G401.6 (cell line): ENCODE results near the gene EFCAB5.
A peak's percentile ranks its signal among the peaks of the same experiment; 100 is the strongest.
"Not testable (repeated sequence)": the region's sequence is repeated elsewhere in the genome, so short reads cannot be mapped to it uniquely, and the experiment has no call there.

Experiments used
- FAIRE-seq: peaks from 2 replicates; lab custom pipeline; 2012; peaks lifted over from hg19 to GRCh38; lab: Jason Lieb, UNC

The EFCAB5 gene

DNA sequence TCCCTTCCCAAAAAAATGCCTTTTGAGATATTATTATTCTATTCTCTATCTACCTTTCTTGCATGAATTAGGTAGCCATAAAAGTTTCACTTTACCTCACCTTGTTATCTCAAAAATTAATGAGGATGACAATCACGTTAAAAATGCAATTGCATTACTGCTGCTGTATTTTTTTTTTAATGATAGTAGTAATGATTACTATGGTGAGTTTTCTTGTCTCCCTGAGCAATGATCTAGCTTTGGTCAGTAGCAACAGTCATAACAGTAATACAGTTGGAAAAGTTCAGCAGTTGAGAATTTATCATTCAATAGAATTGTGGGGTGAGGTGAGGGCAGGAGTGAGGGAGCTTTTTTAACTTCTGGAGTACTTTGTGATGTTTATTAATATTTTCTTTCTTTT lies at the start of gene EFCAB5:
Gene EFCAB5, plus strand, starts transcription at position 301 of the 400 bp plus-strand sequence. CDS start 163 bp downstream, outside the sequence.
- FAIRE-seq, result no peak

DNA sequence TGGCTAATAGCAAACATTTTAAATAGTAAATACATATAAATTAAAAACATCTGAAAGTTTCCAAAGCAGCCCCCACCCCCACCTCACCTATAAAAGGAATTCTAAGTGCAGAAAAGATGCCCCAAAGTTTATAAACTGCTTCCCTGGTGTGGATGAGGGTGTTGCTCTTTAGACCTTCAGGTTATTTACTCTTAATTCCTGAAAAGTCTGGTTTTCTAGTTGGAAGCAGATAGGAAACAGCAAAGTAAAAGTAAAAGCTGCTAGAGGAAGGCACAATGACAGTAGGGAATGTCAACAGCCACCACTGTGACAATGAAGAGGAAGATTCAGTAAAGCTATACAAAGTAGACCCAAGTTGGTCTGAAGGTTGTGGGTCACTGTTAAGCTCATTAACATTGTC lies 49.2 kb upstream of the EFCAB5 start:
- no peak for FAIRE-seq

DNA sequence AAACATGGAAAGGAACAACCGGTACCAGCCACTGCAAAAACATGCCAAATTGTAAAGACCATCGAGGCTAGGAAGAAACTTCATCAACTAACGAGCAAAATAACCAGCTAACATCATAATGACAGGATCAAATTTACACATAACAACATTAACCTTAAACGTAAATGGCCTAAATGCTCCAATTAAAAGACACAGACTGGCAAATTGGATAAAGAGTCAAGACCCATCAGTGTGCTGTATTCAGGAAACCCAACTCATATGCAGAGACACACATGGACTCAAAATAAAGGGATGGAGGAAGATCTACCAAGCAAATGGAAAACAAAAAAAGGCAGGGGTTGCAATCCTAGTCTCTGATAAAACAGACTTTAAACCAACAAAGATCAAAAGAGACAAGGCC lies 44.3 kb upstream of the EFCAB5 start:
- FAIRE-seq, result not testable (repeated sequence)

DNA sequence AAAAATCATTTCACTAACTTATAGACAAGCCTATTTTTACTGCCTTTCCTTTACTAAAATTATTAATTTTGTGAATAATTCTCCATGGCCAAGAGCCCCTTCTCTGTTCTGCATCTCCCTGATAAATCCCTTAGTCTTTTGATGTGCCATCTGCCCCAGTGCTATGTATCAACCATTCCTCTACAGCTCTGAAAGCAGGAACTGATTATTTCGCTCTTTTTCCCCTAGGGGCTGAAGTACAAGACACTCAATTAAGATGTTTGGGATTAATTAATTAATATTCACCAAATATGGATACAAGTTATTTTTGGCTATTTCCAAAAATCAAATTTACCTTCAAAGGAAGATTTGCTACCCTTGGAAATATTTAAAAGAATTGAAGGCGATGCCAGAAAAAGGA lies 38.0 kb upstream of the EFCAB5 start:
- FAIRE-seq, result no peak

DNA sequence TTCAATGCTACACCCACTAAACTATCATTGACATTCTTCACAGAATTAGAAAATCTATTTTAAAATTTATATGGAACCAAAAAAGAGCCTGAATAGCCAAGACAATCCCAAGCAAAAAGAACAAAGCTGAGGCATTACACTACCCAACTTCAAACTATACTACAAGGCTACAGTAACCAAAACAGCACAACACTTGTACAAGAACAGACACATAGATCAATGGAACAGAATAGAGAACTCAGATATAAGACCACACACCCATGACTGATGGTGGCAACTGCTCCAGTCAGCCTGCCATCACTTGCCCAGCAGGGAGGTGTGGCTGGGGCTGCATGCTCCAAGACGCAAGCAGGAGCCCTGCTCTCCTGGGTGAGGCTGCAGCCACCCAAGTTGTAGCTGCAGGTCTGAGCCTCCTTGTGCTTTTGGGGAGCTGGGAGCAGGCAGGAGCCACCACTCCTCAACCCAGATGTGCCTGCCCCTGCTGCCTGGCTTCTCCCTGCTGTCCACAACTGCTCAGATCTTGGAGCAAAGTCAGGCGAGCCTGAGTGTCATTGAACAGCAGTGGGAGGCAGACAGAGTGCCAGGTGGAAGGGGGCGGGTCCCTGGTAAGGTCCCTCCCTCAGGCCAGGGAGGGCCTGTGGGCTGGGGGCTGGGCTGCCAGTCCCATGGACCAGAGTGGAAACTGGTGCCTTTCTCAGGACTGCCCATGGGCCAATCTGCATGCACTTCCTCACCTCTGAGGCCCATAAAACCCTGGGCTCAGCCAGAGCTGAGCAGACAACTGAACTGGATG lies 36.2 kb upstream of the EFCAB5 start:
- no peak for FAIRE-seq

DNA sequence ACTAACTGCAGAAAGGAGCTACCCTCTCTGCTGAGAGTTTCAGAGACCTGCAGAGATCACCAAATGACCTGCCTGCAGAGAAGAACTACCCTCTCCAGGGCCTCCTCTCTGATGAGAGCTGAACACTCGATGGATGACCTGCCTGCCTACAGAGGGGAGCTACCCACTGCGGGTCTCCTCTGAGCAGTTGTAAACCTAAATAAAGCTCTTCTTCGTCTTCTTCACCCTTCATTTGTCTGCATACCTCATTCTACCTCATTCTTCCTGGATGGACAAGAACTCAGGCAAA lies 35.6 kb upstream of the EFCAB5 start:
- FAIRE-seq, result no peak

DNA sequence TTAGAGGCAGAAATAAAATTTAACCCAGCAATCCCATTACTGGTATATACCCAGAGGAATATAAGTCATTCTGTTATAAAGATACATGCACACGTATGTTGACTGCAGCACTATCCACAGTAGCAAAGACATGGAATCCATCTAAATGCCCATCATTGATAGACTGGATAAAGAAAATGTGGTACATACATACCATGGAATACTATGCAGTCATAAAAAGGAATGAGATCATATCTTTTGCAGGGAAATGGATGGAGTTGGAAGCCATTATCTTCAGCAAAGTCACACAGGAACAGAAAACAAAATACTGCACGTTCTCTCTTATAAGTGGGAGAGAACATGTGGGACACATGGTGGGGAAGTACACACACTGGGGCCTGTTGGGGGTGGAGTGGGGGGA lies 34.5 kb upstream of the EFCAB5 start:
- FAIRE-seq, result no peak

DNA sequence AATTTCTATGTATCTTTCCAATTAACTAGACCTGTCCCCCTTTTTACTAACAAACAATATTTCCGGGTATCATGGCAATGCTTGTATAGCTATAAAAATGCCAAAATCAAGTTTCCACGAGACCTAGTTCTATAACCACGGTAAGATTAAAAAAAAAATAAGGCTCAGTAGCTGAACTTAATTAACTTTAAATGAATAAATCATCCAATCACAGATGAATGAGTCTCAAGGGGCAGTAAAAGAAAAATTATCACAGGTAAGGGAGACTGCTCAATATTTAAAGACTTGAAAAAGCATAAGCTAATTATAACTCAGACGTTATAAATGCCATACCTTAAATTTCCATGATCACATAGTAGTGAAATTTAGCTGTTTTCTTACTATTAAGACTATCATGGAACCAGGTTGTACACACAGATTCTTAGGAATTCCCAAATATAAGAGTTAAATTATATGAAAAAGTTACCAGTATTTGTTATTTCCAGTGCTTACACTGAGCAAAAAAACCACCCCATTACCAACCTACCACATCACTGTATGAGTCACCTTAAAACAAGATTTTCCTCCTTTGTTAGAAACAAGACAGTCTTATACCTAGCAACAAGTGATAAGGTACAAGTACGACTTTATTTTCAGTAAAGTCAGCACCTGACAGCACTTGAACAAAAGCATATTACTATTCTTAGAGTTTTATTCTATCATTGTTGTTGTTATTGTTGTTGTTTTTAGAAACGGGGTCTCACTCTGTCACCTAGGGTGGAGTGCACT lies 32.0 kb upstream of the EFCAB5 start:
- FAIRE-seq, result no peak

DNA sequence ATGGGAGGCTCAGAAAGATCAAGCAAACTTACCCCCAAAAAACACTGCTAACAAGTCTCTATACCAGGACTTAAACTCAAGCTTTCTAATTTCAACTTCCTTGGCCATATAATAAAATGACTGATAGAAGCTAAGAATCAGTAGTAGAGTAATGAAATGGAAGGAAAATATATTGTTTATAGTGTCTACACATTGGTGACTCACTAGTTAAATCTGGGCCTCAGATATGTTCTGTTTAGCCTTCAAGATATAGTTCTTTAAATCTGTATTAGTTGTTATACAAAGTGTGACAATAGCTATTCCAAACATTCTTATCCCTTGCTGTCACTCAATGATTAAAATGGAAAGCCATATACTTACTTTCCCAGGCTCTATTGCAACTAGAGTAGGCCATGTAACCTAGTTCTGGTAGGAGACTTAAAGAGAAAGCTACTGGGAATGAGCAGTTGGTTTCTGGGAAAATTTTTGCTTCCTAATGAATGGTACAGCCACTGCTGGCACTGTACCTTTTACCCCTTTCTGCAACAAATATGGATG lies 29.7 kb upstream of the EFCAB5 start:
- peak; percentile 34 for FAIRE-seq

DNA sequence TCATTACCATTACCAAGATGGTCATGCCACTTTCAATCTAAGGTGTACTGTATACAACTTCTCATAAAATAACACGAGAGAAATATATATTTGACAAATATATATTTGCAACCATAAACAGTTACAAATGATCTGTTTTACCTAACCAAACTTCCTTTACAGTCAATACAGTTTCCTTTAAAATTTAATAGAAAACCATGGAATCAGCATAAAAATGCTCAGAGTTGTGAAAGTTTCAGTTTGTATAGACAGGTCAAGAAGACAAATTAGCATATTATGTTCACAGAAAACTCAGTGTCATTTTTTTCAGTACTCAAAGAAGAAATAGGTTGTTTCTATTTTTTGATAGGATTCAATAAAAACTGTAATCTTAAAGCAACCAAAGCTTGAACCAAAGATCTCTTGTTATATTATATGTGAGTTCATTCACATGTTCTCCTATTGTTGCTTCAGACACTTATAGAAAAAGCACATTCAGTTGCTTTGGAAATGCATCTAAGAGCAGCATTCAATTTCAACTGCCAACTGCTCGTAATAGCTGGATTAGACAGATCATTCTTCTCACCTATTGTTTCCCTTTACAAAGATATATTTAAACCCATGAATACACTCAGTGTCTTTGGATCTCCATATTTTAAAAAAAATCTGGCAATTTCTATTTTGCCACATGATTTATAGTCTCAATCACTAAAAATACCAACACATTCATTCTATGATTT lies 26.5 kb upstream of the EFCAB5 start:
- peak; percentile 72 for FAIRE-seq

DNA sequence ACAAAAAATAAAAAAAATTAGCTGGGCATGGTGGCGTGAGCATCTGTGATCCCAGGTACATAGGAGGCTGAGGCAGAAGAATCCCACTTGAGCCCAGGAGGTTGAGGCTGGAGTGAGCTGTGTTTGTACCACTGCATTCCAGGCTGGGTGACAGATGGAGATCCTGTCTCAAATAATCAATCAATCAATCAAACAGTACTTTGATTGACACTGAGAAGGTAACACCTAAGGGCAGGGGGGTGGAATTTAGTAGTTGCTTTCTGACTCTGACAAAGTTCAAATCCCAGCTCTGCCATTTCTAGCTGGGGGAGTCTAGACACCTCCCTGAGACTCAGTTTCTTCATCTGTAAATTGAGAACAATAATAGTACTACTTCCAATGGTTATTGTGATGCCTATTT lies 23.4 kb upstream of the EFCAB5 start:
- no peak for FAIRE-seq

DNA sequence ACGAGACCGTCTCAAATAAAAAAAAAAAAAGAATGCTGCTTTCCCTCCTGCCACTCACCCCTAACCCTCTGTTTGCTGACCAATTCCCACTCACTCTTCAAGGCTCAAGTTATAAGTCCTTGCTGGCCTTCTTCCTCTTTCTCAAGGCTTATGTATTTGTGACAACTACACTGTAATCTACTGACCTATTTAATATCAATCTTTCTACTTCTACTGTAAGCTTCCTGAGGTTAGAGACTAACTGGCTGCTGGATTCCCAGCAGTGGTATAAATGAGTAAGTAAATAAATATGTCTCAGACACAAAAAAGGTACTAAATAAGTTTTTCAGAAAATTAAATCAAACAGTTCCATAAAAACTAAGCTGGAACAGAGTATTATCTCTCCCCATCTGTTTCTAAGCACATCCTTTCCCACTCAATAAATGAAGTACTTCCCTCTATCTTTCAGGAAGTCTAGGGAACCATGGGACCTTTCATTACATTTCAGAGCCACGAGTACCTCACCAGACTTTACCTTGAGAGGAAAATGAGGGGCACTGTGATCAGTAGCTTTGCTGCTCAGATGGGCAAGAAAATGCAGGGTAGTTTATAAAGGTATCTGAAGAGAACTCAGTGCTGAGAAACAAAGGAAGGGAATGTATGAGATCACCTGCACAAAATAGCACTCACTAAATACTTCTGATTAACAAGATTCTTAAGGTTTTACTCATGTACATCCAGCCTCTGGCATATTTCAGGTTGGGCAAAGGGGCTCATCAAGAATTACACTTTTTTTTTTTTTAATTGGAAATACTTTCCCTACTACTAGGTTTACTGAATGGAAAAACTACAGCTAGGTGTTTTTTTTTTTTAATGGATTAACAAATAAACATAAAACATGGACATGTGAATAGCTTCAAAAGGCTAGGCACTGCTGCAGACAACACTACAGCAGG lies 22.2 kb upstream of the EFCAB5 start:
- FAIRE-seq, result peak; percentile 98

DNA sequence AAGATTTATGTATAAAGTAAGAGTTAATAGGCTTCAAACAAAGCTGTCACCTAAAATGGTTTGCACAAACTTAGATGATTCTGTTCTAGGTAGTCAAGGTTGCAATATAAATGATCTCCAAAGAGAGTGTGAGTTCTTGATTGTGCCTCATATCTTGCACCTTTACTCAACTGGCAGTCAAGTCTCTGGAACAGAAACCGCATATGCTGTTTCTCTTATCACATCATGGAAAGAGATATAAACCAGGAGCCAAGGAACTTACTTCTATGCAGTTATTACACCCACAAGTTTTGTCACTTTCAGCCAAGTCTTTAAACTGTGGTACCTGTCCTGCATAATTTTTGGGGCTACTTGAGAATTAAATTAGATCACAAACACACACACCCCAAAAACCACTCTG lies 16.6 kb upstream of the EFCAB5 start:
- FAIRE-seq, result no peak

DNA sequence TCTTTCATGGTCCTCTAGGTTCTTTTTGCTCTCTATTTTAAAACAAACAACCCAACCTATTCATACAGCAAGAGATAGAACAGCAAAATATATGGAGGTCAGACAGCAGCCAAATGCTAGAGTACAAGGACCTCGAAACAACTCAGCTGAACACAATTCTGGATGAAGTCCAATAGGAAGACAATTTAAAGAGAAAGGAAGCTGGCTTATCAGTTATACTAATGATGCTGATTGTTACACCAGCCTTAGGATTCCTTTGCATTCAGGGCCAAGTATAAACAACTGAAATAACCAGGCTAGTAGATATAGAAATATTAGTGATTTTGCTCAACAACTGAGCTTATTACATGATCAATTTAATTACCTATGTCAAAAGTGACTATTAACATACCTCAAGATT lies 13.9 kb upstream of the EFCAB5 start:
- FAIRE-seq, result no peak

DNA sequence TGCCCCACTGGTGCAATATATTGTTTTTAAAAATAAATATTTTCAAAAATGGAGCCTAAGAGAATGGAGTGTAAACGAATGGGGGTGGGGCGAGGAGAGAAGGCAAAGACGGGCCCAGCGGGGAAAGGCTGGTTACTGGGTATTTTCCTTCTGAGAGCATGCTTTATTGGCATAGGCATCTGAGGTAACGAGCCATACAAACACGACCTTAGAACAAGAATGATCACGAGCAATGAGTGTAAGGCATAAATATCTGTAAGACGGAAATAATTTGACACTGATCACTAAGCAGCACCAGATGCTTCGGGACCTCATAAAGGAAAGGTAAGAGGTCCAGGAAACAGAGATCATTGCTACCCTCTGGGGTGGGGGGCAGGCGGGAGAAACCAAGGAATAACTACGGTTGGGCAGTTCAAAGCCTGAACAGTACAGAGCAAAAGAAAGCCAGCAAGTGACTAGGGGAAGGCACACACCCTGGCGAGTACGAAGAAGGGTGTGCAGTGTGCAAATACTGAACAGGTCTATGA lies 12.4 kb upstream of the EFCAB5 start:
- peak; percentile 94 for FAIRE-seq

DNA sequence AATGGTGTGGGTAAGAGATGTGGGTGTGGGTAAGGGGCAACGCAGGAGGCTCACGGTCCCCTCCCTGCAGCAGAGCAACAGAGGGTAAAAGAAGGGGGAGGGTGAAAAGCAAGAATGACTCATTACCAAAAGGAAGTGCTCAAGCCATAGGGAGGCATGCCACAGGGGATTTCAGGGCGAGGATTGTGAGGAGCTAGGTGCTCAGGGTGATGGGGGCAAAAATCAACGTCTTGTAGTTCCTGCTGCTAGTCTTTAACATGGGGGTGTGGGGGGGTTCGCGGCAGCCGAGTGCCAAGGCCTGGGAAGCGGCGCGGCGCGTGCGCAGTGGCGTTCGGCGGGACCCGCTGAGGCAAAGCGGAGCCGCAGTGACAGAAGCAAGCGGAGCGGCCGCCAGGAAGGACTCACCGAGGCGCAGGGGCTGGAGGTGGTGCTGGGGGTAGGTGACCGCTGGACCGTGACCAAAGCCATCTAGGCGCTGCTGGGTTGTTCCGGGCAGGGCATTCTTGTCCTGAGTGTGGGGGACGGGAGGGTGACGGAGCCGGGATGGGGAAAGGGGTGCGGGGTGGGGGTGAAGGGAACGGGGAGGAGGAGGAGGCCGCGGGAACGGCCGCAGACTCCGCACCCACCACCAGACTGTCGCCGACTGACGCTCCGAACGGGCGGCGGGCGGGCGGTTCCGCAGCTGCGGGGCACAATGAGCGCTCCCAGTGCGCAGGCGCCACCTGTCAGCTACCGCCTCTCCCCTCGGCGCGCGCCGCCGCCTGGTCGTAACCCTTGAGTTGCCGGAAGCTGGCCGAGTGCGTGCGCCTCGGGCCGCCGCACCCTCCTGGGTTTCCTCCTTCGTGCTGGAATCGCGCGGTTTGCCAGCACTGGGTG lies 11.7 kb upstream of the EFCAB5 start, which contains the start of gene SSH2:
Gene SSH2, minus strand, starts transcription at position 696 of the 876 bp plus-strand sequence. Its CDS starts 228 bp downstream, at position 468.
- FAIRE-seq, result no peak

DNA sequence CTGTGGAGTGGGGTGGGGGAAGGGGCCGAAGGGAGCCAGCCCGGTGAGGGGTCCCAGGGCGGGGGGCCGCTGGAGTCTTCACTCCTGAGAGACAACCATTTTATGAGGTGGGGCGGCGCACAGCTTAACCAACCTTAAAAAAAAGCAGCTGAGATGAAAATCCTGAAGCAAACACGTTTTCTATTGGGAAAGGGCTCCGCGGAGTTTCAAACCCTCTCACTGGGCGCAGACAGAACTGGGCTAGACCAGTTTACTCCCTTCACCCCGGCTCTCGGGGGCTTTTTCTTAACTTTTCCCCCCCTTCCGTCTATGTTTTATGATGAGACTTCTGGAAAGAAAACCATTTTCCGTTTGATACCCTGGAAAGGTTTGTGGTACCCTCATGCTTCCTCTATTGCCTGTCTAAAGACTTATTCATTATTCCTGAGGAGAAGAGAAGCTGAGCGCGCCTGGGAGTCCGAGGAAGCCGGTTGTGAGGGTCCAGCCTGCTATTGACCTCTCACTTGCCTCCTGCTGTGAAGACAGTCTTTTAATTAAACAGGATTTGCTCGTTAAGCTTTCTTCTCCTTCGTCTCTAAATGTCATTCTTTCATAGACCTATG lies 10.9 kb upstream of the EFCAB5 start:
- FAIRE-seq, result no peak

DNA sequence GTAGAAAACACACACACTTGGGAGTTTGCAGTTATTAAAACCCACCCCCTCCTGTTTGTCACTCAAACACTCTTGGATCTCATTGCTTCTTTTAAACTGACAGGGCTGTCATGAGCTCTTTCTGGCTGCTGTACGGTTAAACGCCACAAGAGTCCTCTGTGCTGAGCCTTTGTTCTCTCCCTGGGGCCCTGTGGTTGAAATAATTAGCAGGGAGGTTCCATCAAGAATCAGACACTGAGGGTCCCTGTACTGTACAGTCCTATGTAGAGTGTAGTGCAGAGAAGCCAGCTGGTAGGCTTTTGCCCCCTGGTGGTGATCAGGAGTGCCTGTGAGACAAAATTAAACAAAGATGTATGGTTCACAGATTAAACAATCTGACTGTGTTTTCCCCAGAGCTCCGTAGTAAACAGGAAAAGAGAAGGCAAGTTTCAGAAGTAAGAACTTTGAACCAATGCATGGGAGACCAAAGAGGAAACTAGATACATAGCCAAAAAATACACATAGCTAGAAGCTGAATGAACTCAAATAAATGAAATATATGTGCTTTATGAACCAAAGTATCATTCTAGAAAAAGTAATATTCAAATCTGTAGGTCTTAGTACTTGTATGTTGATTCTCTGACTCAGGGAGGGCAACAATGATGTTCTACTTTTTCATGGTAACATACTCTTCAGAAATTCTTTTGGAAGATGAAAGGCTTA lies 10.1 kb upstream of the EFCAB5 start:
- FAIRE-seq, result peak; percentile 96

DNA sequence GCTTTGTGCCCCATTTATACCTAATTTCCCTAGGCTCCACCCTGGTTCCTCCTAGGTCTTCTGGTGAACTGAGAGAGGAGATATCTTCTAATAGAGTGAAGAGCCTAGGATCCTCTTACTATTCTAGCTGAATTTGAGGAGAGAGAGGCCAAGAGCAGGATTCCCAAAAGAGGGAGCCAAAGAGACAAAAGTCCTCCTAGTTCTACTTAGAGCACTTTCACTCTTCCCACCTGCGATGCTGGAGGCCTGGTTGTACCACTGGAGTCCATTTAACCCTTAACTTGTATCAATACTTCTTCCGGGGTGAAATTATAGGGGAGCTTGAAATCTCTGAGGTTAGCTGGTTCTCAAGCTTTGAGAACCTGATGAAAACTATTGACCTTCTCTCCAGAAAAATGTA lies 8.1 kb upstream of the EFCAB5 start:
- FAIRE-seq, result peak; percentile 86
